ENCODE measurements around the gene NDUFS6.

The NDUFS6 gene

DNA sequence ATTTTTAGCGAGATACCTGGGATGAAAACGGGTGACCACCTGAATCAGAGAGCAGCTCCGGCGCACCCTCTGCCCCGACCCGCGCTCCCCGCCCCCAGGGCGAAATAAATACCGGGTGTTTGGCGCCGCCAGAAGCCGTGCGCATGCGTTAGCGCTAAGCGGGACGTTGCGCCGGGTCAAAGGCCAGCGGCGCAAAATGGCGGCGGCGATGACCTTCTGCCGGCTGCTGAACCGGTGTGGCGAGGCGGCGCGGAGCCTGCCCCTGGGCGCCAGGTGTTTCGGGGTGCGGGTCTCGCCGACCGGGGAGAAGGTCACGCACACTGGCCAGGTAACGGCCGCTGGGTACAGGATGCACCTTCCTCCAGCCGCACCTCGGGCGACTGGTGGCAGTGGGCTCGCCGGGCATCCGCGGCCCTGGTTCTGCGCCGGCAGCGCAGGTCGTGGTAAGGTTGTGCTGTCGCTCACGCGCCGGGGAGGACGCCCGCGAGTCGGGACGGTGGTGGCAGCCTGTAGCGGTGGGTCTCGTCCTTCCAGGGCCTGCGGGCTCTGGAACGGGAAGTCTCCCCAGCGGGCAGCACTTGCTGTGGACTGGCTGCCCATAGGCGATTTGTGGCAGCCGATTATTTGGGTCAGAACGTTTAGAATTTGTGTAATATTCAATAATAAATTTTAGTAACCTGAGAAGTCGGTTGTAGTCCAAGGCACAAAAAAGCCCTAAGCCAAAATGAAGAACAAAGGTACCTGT, at the start of gene NDUFS6:
TSS of gene NDUFS6 (plus strand) at position 186 of the 745 bp plus-strand sequence. CDS start at position 197, 11 bp downstream.
- peak; percentile 79 for DNase-seq

DNA sequence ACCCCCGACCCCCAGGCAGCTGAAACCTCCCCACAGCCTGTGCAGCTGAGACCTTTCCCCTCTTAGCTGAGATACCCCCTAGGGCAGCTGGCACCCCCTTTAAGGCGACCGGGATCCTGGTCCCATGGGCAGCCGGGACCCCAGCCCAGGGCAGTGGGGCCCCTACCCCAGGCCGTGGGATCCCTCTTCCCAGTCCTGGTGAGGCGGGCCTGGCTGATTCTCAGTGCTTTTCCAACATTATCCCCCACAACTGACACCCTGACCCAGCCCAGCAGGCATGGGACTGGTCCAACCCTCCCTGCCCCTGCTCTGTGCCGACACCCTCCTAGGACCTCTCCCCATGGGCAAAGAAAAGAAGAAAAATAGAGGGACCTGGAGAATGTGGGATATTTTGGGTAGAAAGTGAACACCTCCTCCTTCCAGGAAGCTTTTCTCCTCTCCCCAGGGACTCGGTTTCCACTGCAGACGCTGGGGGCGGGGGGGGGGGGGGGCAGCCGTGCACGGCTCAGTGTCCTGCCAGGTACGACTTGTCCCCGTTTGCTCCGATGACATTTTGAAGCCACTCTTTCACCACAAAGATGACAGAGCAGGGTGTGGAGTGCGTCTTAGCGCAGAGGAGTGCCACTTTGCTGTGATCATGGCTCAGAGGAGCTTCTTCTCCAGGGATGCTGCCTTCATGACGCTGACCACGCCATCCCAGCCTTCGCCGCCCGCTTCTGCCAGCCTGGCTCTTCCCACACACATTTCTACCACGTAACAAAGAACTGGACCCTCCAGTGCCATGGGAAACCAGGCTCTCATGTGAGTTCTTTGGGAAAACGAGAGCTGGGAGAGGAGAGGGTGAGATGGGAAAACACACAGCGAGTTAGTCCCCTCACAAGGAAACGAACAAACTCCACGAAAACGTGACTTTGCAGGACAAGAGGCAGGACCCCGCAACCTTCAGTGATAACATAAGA, 49.1 kb upstream of the NDUFS6 start:
- DNase-seq, result no peak

DNA sequence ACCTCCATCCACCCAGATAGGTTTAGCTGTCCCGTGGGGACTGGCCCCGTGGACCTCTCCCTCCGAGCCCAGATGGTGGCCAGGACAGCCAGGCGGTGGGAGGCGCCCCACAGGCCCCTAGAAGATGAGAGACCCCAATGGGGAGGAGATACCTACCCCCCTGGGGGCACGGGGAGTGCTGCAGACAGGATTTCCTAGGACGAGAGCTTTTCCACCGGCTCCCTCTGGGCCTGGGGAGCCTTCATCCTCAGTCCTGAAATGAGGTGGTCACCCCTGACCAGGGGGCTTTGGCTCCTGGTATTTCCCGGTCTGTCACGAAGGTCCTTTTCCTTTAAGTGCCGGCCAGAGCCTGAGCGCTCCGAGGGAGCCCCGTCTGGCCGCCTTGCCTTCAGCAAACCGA, 48.3 kb upstream of the NDUFS6 start:
- DNase-seq, result peak; percentile 32

DNA sequence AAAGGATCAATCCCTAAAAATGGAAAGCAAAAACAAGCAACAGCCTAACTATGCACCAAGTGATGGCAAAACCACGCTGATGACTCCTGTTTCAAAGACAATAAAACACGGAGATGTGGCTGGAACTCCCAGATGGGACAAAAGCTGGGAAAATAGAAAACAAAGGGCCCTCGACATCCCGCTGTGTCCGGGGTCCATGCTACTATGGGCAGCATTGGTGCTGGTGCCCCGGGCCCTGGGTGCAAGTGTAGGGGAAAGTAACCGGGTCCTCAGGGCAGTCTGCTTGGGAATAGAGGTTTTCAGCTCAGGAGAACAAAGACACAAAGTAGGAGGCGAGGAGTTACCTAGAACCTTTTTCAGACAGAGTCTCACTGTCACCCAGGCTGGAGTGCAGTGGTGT, 47.7 kb upstream of the NDUFS6 start:
- peak; percentile 7 for DNase-seq

DNA sequence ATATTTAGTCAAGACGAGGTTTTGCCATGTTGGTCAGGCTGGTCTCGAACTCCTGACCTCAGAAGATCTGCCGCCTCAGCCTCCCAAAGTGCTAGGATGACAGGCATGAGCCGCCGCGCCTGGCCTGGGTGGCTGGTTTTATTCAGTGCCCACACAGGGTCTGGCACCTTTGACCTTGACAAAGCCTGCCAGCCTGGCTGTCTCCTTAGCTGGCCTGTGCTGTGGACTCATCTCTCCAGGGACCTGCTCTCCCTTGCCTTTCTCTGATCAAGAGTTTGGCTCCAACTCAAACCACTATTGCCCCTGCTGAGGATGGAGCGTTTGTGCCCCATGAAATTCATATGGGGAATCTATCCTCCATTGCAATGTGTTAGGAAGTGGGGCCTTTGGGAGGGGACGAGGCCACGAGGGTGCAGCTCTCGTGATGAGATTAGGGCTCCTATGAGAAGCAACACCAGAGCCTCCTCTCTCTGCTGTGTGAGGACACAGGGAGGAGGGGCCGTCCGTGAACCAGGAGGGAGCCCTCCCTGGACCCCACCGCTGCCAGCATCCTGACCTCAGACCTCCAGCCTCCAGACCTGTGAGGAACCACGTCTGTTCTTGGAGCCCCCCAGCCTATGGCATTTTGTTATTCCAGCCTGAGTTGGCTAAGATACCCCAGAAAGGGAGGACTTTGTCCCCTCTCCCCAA, 46.5 kb upstream of the NDUFS6 start:
- peak; percentile 18 for DNase-seq

DNA sequence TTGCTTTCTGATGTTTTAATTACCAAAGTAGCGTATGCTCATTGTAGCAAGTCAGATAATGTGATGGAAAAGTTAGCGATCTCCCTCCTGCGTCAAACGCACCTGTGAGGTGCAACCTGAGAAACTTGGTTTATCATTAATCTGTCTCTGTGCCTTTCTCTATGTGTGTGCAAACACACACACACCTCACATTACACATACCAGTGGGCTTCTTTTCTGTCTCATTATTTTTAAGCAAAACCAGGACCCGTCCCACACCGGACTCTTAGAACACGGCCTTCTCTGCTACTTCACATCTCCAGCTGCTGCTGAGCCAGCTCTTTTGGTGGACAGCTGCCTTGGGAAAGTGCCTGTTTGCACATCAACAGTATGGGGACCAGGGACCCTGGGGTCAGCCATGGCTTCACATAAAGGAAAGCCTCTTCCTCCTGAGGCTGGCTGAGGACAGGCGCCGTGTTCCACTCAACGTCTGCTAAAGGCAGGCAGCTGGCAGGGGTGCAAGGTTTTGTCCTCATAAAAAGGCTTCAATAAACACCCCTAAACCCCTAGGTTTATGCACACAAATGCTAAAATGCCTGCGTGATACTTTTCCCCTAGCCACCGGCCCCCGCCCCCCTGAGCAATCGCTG, 45.8 kb upstream of the NDUFS6 start:
- DNase-seq, result peak; percentile 29

DNA sequence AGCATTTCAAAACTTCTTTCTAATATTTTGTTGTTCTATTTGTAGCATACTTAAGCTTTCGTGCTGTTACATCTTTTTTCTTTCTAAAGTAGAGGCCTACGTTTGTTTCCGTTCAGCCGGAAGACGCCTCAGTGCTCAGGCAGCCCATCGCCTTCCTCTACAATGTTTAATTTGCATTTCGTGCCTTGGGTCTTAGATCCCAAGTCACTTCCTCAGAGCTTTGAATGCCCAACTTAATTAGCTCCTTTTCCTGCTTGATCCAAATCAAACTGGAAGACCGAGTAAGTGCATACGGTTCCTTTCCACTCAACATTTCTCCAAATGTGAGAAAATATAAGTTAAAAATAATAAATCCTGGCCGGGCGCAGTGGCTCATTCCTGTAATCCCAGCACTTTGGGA, 44.7 kb upstream of the NDUFS6 start:
- DNase-seq, result no peak

DNA sequence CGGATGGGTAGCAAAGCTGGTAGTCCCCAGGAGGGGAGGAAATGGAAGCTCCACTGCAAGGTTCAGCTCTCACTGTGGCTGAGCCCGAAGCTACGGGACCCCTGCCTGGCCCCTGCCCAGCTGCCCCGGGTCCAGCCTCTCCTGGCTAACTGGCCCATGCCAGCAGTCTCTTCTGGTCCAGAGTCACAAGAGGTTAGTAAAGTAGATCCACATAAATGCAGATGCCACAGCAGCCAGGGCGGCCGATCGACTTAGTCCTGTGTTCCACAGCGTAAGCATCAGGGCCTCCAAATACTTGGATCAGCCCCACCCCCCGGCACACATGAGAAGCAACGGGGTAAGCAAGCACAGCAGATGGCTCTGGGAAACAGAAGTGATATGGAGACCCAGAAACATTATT, 43.7 kb upstream of the NDUFS6 start:
- no peak for DNase-seq

DNA sequence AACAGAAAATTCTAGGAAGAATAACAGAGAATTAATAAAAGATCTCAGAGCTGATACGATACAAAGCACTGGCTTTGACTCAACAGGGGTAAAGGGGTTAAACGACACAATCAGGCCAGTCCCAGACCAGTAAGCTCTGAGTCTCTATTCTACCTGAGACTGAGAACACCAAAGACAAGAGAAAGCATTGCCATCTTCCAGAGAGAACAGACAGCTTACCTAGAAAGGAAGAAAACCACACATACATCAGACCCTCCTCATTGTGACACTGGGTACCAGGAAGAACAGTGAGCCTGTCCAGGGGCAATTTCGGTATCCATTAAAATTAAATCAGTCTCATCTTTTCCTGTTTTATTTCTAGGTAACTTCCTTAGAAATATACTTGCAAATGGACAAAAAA, 42.6 kb upstream of the NDUFS6 start:
- DNase-seq, result no peak

DNA sequence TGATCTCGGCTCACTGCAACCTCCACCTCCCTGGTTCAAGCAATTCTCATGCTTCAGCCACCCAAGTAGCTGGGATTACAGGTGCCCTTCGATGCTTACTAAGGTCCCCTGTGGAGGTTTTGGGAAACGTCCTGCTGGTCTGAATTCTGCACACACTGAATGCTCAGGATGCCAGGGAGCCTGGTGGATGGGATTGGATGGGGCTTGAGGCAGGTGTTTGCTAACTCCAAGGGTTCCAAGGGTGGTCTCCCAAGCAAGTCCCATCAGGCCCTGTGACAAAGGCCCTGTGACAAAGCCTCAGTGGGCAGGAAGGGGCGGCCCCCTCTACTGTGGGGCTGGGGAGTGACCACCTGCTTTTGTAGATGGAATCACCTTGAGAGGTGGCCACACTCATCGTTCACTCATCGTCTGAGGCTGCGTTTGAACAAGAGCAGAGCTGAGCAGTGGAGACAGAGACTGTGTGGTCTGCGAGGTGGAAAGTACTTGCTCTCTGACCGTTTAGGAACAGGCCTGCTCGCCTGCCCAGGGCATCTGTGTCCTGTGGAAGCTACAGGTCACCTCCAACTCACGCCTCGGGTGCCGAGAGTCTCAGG, 41.7 kb upstream of the NDUFS6 start:
- DNase-seq, result peak; percentile 21

DNA sequence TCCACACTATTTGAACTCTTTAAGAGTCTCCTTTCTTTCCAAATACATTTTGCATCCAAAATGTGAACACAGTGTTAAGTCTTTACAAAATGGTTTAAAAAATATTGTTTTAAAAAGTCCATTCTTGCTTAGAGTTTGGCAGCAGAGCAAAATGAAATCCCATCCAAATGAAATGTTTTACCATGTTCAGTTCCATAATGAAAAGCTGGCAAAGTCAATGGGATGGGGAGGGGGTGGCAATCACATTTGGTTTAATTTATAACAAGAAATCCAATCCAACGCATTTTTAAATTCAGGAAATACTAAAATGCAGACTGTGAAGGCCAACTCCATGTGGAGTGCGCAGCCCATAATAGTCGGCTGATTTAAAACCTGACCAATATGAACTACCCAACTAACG, 41.0 kb upstream of the NDUFS6 start:
- DNase-seq, result peak; percentile 19

DNA sequence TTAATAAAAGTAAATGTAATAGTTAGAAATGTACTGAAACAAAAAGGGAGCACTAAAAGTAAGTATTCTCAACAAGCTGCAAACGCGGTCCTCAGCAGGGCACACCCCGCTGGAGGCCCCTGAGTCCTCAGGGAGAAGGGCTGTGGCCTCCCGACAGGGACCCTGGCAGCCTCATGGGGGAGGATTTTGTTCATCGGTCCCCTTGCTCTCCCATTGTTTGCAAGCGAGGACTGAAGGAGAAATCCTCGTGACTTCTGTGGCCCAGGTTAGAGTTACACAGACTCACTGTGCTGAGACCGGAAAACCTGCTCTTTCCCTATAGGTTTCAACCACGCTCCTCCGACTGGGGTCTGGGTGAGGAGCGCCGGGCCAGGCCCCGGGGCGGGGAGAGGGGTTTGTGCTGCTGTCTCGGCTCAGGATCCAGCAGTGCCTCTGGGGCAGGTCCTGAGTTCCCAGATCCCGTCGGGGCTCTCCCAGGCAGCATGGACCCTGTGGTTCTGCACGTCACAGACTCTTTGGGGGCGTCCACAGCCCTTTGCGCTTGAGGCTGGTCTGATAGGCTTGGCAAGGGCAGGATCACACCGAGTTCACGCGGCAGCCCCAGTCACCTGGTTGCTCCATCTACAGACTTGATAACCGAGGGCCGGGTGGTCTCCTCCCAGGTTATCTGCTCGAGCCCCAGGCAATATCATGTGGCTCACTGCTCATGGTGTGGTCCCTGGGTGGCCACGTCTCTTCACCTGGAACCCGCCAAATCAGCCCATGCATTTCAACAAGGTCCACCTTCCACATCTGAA, 40.4 kb upstream of the NDUFS6 start:
- peak; percentile 26 for DNase-seq

DNA sequence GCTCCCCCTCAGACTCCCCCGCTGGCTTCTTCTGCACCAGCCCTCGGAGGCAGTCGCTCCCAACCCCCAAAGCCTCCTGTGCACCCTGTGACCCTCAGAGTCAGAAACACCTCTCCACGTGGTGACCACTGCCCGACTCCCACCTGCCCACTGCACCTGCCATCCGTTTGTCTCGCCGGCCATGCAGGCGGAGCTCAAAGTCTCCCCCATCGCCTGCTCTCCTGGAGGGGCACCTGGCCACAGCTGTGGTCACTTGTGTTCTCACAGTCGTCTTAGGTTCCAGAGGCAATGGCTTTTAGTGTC, 39.8 kb upstream of the NDUFS6 start:
- DNase-seq, result no peak

DNA sequence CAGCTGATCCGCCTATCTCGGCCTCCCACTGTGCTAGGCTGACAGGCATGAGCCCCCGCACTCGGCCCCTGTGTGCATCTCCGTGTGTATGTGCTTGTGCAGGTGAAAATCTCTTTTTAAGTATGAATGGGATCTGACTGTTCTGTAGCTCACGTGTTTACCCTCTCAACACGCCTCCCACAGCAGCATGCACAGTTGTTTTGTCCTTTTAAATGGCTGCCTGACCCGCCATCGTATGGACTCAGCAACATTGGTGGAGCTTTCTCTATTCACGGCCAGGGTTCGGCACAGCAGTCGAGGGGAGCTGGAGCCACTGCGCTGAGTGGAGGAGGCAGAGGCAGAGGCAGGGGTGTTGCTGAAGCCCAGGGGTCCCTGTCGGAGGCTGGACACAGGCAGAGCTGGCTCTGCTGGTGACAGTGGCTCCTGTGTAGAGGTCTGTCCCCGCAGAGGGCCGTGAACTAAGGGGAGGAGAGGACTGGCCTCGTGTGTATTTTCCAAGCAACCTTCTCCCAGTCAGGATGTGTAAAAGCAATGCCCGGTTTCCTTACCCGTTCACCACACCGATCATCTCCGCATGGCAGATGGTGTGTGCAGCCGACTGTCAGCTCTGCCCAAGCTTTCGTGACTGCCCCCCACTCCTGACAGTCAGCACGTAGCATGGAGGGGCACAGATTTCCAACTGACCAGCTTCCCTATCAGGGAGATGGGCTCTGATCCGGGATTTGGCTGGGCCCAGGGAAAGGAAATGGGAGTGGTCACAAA, 38.9 kb upstream of the NDUFS6 start:
- peak; percentile 26 for DNase-seq

DNA sequence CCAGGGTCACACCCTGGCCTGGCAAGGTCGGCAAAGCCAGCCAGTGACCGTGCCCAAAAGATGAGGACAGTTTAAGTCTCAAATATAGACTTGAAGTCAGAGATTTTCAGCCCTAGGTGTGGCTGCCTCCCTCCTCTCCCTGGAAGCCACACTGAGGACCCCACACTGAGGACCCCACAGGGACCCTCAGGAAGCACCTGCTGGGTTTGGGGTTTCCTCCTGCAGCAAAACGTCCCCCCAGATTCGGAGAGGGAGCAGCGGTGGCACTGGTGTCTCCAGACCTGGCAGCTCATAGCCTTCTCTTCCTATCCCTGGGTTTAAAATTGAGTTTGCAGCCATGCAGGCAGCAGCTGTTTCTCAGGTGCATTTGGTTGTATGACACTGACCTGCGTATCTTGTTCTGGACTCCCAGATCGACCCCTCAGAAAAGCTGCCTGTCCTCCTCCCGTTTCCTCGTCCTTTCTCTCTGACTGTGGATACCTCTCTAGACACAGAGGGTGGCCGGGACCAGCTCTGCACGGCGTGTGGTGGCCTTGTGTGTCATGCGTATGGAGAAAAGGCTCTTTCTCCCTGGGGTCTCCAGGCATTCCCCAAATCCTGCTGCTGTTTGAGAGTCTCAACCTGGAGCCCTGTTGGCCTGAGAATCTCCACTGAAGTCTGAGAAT, 38.2 kb upstream of the NDUFS6 start:
- peak; percentile 28 for DNase-seq

DNA sequence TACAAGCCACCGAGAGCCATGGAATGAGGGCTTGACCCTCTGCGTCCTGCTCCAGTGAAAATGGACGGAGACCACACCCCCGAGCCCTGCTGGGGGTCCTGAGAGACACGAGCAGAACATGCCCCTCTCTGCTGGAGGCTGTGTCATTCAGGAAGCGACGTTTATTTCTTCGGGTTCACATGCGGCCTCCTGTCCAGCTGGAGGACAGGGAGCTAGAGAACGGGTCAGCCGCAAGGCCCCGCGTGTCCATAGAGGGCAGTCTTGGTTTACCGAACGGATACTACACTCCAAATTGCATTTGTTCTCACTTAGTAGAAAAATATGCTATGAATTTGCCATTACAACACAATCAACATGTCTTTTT, 37.7 kb upstream of the NDUFS6 start:
- DNase-seq, result peak; percentile 69

DNA sequence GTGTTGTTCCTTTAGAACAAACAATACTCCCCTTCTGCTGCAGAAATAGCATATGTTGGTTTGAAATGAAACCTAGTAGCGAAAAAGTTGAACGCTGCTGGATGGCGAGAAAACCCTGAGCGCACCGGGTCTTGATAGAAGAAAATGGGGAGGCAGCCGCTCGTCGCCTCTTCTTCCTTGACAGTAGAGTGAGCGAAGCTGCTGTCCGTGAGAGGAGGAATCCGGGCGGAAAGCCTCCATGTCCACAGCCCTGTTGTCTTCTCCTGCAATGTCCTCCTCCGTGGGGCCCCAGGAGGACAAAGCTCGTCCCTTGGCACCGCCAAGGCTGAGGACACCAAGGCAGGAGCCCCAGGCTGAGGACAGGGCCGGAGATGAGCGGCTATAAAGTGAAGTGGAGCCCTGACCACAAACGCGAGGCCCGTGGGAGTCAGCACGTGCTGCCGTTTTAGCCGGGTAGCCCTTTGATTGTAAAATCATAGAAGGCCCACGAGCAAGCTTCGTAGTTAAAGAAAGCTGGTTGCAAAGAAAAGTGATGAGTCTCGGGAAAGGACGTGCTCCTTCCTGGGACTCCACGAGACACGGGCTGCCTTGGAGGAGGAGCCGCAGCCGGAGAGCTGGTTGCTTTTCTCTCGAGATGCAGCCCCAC, 37.1 kb upstream of the NDUFS6 start:
- DNase-seq, result peak; percentile 30

DNA sequence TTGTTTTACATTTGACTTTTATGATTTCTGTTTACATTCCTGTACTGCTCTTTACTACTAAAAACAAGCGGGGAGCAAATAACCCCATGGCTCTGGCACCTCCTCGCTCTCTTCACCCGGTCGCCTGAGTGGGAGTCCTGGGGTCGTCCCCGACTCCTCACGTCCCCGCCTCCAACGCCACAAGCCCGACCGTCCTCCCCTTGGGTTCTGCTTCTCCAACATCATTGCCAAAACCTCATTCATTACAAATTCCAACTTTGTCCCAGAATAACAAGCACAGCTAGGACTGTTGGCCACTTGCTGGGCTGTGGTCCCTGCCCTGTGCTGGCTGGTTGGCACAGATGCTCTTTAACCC, 36.6 kb upstream of the NDUFS6 start:
- peak; percentile 27 for DNase-seq

DNA sequence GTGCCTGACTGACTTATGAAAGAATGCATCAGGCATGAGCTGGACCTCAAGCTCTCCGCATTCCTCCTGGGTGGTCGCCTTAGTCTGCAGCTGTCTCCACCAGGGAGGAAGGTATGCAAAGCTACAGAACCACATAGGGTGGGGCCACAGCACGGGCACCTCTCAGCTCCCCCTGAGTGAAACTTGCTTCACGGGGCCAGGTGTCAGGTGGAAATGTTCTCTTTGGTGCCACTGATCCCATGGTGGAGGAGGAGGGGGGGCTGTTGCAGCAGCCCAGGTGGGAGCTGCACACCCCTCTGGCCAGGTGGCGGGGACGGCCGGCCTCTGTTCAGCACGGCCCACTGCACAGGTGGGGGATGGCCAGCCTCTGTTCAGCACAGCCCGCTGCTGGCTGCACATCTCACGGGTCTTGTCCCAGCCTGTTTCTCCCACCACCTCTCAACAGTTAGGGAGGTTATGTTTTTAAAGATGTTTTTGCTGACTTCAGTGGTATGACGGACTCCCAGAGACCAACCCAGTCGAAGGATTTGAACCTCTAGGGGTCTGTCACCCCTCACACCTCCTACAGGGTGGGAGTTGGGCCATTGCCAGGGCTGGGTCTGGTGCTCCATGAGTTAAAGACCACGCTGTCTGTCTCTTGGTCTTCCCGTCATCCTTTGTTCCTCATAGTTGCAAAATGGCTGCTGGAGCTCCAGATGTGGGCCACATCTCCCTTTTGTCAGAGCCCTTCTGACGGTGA, 35.9 kb upstream of the NDUFS6 start:
- DNase-seq, result peak; percentile 15
